GM23338 (cell line): ENCODE results near the gene DPP10.

Experiments
- CREB1 ChIP-seq: fragments of 250-450 bp; sonication (Bioruptor Pico); IDR thresholded peaks from 2 replicates; pipeline ENCODE4 v1.5.0; 2020; ENCODE audit warnings: low read depth, mild to moderate bottlenecking, moderate library complexity
- CTCF ChIP-seq, 2 experiments: fragments of 200-600 bp in 1 of 2; sonication (generic) in 1 of 2; conservative IDR thresholded peaks; 2 replicates each; pipeline versions ENCODE4 v1.5.1 to v1.6.1; 2016 to 2017; ENCODE audit warnings: antibody characterized with exemption in 2 of 2, low read depth in 2 of 2, mild to moderate bottlenecking in 2 of 2, moderate library complexity in 1 of 2
- EZH2 ChIP-seq: fragments of 200-600 bp; sonication (generic); IDR thresholded peaks from one replicate; pipeline ENCODE4 v1.8.0; 2017; ENCODE audit warnings: antibody characterized with exemption, mild to moderate bottlenecking, low read depth; ENCODE audit not compliant: unreplicated experiment
- EZH2phosphoT487 ChIP-seq: fragments of 200-600 bp; sonication (generic); IDR thresholded peaks from one replicate; pipeline ENCODE4 v1.8.1; 2018; ENCODE audit warnings: antibody characterized with exemption; ENCODE audit not compliant: unreplicated experiment
- JUNB ChIP-seq: IDR thresholded peaks from one replicate; pipeline ENCODE4 v1.6.1; 2016; ENCODE audit warnings: antibody characterized with exemption; ENCODE audit not compliant: unreplicated experiment
- POLR2AphosphoS5 ChIP-seq: IDR thresholded peaks from 2 replicates; pipeline ENCODE4 v1.6.1; 2016; ENCODE audit warnings: antibody characterized with exemption, low read depth
- REST ChIP-seq: IDR thresholded peaks from one replicate; pipeline ENCODE4 v1.6.1; 2018; ENCODE audit warnings: antibody characterized with exemption; ENCODE audit not compliant: unreplicated experiment
- STAT1 ChIP-seq: IDR thresholded peaks from one replicate; pipeline ENCODE4 v1.6.1; 2016; ENCODE audit warnings: antibody characterized with exemption; ENCODE audit not compliant: unreplicated experiment
- ZNF331 ChIP-seq: fragments of 250-450 bp; sonication (Bioruptor Pico); IDR thresholded peaks from 2 replicates; pipeline ENCODE4 v1.5.0; 2020; ENCODE audit warnings: low read depth, mild to moderate bottlenecking, moderate library complexity

GRCh38 chr2:115214050-115214449, 771.6 kb downstream of the DPP10 start:
- TF ChIP-seq CTCF (conservative IDR thresholded peaks at IDR 0.05; ENCODE audit: low read depth in 2 of 2) (no peak), EZH2 (no peak), POLR2AphosphoS5 (no peak), CREB1 (CRISPR knock-in tag) (no peak), STAT1 (no peak), REST (no peak), EZH2phosphoT487 (no peak), ZNF331 (no peak), JUNB (no peak)
